Measurements from ENCODE around the gene RAB5IF.

DNA sequence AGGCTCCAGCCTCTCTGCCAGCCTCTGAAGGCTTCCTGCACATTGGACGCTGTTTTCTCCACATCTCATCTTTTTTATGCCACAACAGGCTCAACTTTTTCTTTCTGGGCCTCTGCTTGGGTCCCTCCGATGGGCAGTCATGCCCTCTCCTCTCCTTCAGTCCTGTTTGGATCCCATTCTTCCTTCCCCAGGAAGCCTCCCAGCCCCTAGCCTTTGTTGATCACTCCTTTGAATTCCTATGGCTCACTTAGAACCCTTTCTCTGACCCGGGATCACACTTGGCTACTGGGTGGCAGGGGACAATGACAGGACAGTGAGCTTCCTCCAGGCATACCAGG lies 35.9 kb downstream of the RAB5IF start:
- TF ChIP-seq RCOR1 (IDR thresholded peaks at IDR 0.05; ENCODE audit: insufficient replicate concordance, low read length) (no peak), RFX5 (IDR thresholded peaks at IDR 0.05; ENCODE audit: low read depth, low read length) (no peak), POLR2A (IDR thresholded peaks at IDR 0.05; ENCODE audit: low read depth, low read length) (no peak), RAD21 (IDR thresholded peaks at IDR 0.05; ENCODE audit: low read length) (no peak), SMC3 (IDR thresholded peaks at IDR 0.05; ENCODE audit: low read depth, low read length) (no peak), CHD1 (IDR thresholded peaks at IDR 0.05; ENCODE audit: low read depth, low read length) (no peak), MXI1 (IDR thresholded peaks at IDR 0.05; ENCODE audit: borderline replicate concordance, low read depth, low read length) (no peak), MAFK (IDR thresholded peaks at IDR 0.05; ENCODE audit: low read depth, low read length) (no peak), CEBPB (IDR thresholded peaks at IDR 0.05; ENCODE audit: low read depth, low read length) (no peak), FOS (IDR thresholded peaks at IDR 0.05; ENCODE audit: low read depth, low read length) (no peak), NFE2L2 (IDR thresholded peaks at IDR 0.05; ENCODE audit: low read depth, low read length) (no peak)
- TF ChIP-seq, protein P1, sequence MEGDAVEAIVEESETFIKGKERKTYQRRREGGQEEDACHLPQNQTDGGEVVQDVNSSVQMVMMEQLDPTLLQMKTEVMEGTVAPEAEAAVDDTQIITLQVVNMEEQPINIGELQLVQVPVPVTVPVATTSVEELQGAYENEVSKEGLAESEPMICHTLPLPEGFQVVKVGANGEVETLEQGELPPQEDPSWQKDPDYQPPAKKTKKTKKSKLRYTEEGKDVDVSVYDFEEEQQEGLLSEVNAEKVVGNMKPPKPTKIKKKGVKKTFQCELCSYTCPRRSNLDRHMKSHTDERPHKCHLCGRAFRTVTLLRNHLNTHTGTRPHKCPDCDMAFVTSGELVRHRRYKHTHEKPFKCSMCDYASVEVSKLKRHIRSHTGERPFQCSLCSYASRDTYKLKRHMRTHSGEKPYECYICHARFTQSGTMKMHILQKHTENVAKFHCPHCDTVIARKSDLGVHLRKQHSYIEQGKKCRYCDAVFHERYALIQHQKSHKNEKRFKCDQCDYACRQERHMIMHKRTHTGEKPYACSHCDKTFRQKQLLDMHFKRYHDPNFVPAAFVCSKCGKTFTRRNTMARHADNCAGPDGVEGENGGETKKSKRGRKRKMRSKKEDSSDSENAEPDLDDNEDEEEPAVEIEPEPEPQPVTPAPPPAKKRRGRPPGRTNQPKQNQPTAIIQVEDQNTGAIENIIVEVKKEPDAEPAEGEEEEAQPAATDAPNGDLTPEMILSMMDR (conservative IDR thresholded peaks at IDR 0.05; ENCODE audit: low read depth, low read length): no peak
- TF ChIP-seq, protein P2, sequence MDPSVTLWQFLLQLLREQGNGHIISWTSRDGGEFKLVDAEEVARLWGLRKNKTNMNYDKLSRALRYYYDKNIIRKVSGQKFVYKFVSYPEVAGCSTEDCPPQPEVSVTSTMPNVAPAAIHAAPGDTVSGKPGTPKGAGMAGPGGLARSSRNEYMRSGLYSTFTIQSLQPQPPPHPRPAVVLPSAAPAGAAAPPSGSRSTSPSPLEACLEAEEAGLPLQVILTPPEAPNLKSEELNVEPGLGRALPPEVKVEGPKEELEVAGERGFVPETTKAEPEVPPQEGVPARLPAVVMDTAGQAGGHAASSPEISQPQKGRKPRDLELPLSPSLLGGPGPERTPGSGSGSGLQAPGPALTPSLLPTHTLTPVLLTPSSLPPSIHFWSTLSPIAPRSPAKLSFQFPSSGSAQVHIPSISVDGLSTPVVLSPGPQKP (IDR thresholded peaks at IDR 0.05; ENCODE audit: borderline replicate concordance, low read depth, low read length): no peak
